NOMO-1 treated with DMSO at 0.1 percent for 48 hours (cell line): Measurements from ENCODE around the gene GNRHR.
"Not testable (repeated sequence)": the region's sequence is repeated elsewhere in the genome, so short reads cannot be mapped to it uniquely, and the experiment has no call there.

Experiments used
- DNase-seq: peaks from one replicate; lab custom pipeline; 2025; ENCODE audit not compliant: unreplicated experiment; lab: John Stamatoyannopoulos, UW

GNRHR gene

GRCh38 chr4:67754288-67754687, at the start of gene GNRHR:
Gene GNRHR, minus strand, starts transcription at chr4:67754388. Its CDS starts 53 bp downstream, at chr4:67754335.
- no peak for DNase-seq

DNA sequence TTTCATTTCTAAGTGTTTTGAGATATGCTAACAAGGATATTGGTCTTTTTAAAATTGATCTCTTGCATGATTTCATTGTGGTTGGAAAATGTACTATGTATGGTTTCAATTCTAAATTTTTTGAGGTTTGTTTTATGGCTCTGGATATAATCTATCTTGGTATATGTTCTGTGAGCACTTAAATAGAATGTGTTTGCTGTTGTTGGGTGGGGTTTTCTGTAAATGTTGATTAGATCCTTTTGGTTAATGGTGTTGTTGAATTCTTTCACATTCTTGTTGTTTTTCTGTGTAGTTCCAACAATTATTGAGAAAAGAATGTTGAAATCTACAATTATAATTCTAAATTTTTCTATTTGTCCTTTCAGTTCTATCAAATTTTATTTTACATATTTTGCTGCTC, 42.6 kb upstream of the GNRHR start:
- DNase-seq = no peak

DNA sequence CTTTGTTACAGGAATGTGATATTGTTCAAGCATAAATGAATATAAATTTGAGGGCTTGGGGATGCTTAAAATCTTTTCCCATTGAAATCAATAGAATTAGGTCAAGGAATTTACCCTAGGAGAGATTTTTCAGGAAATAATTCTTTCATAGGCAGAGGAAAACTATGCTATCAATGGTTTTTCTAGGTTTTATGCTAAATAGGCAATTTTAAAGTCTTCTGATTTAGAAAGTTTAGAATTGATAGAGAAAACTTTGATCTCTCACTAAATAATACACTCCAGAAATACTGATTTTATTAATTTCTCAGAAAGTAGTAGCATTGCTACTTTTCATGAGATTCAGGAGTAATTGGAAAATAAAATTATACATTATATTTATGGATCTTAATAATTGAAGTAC, 36.5 kb upstream of the GNRHR start:
- DNase-seq = no peak

DNA sequence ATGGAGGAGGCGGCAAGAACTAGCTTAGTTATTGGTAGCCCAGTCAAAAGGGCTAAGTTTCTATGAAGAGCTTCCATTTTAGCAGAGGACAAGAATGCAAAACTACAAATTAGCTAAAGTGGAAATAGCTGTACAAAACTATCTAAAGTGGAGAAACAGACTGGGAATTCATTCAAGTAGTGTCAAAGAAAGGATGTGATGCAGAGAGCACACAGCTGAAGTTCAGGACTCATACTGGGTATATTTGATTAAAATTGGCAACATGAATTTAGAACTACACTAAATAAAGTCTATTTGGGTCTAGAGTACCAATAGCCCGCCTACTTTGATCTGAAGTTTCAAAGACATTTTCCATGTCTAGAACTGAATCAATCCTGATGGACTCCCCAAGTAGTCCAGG, 33.1 kb upstream of the GNRHR start:
- DNase-seq = no peak

- no peak for DNase-seq
These were observed 31.3 kb upstream of the GNRHR start for GRCh38 chr4:67785528-67785927.

DNA sequence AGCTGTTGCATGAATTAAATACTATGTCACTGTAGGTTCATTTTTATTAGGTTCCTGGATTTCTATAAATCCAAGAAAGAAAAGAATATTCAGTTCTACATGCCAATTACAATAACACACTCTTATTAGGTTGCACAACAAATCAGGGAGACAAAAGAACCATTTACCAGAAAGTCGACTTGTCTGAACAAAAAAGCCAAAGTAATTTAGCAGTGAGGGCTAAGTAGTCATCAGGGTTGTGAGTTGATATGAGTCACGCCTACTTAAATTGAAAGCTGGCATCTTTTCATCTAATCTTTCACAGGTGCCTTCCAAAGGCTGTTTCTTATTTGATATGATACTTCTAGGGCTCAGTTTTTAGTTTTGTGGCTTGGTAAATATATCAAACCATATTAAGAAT, 25.4 kb upstream of the GNRHR start:
- no peak for DNase-seq

DNA sequence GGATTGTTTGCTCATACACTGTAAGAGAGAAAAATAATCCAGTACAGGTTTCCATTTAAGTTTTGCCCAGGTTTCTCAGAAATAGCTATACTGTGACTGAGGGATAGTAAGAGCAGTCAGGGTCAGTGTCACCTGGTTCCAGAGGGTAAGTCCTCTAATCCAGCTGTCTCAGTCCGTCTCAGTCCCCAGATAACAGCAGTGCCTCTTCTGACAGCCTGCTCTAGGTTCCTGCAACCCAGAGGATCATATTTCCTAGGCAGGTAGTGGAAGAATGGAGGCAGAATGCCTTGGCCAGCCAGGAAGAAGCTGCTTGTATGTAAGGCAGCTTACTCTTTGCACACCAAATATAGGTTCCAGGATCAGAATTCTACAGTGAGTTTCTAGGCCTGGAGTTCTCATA, 22.6 kb upstream of the GNRHR start:
- DNase-seq = no peak

DNA sequence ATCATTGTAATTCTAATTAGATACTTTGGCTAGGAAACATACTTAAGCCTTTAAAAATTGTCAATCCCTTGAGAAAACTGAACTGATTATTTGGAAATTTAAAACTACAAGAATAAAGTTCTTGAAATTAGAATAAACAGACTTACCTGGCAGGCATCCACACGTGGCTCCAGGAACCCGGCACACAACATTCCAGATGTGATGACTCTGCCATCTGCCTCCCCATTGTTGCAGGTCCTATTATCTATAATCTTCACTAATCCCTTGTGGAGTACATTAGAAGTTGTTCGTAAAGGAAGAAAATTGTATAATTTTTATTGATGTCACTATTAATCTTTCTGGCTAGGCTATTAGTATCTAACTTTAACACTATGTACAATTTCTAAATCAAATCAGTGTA, 16.2 kb upstream of the GNRHR start:
- DNase-seq = no peak

- DNase-seq = no peak
These were observed 11.7 kb upstream of the GNRHR start for GRCh38 chr4:67765928-67766327.

DNA sequence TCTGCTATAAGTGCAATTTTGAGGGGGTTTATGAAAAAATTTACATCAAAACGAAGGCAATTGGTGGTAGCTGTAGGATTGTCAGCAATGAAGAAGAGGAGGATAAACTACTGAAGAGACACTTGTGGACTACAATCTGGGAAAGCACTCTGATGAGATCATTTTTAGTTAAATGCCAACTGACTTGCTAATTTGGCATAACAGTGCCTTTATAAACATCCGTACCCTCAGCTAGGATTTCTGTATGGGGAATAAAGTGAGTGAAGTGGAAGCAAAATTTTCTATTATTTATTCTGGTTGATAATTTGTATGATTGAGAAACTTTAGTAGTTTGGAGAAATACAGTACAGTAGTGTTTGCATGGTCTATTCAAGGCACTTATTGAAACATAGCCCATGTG, 11.2 kb upstream of the GNRHR start:
- no peak for DNase-seq

DNA sequence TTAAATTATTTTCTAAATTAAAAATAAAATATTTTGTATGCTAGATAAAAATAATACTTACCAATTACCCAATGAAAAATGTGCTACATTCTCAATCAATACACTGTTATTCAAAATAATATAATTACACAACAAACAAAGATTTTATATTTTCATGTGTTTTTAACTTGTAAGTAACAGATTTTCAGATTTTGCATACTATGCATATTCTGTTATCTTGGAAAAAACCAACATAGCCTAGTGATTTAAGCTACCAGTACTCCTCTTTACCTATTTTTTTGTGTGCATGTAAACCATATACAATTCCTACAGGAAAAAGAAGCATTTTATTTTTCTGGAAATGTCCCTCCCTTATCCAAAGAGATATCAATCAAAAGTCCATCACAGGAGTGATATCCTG, 10.0 kb upstream of the GNRHR start:
- DNase-seq = no peak

- no peak for DNase-seq
These were observed 7.9 kb upstream of the GNRHR start for GRCh38 chr4:67762086-67762485.

- not testable (repeated sequence) for DNase-seq
These were observed 2.8 kb upstream of the GNRHR start for GRCh38 chr4:67756991-67757390.

DNA sequence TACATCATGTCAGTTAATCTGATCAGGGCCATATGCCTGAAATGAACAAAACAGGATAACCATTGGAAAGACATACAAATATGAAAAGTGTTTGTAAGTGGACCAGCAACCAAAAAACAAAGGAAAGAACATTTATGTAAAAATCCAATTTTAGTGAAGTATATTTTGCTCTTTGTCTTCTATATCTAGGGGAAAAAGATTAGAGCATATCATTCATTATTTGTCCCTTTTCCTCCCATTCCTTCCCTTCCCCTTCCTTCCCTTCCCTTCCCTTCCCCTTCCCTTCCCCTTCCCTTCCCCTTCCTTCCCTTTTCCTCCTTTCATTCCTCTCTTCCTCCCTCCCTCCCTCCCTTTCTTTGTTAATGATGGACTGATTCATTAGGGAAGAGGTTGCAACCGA, 1.8 kb upstream of the GNRHR start:
- no peak for DNase-seq

DNA sequence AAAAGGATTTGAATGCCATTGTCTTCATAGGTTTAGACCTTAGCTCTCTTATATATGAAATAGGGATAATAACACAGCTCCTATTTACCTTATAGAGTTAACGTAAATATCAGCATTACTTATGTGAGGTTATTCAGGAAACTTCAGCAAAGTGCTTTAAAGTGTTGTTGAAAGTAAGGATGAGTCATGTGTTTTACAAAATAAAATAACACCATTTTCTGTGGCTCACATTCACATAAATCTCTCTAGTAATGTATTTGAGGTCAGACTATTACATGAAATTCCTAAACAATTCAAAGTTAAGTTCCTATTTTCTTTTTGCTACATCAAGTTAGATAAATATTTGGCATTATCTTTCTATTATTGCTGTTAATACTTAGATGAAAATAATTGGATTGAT, 2.9 kb downstream of the GNRHR start:
- DNase-seq = no peak

- no peak for DNase-seq
These were observed 3.5 kb downstream of the GNRHR start for GRCh38 chr4:67750691-67751090.

- DNase-seq = no peak
These were observed 4.9 kb downstream of the GNRHR start for GRCh38 chr4:67749286-67749685.

DNA sequence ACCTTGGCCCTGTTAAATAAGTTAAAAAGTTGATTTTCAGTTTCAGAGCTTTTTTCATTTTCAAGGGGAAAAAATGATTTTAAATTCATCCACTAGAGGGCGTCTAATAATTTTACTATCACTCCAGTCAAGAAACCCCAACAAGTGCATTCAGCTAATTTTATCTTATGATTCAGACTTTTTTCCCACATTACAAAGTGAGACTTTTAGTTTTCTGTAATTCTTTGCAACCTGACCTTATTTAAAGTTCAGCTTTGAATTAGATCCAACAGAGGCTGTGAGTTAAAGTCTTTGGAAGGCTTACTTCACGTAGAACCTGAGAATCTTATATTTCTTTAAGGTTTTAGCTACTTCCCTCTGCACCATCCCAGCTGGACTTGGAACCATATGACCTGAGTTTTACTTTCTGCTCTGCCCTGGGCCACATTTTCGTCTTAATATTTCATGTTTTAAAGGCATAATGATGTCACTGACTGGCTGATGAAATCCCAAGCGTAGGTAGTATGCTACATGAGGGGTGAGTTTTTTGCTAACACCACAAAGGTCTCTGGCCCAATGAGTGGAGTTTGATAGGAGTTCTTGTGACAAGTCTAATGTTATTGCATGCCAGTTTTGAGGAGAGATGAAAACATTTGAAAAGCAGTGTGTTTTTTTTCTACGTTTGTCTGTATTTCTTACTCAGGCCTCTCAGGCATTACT, 7.2 kb downstream of the GNRHR start:
- peak; percentile 55 for DNase-seq

- DNase-seq = no peak
These were observed 9.5 kb downstream of the GNRHR start for GRCh38 chr4:67744561-67745283.

- DNase-seq = no peak
These were observed 11.0 kb downstream of the GNRHR start for GRCh38 chr4:67743194-67743593.

GRCh38 chr4:67736262-67736661, 17.9 kb downstream of the GNRHR start:
- no peak for DNase-seq

- no peak for DNase-seq
These were observed 18.9 kb downstream of the GNRHR start for GRCh38 chr4:67735325-67735724.

- DNase-seq = not testable (repeated sequence)
These were observed 23.7 kb downstream of the GNRHR start for GRCh38 chr4:67730511-67730910.
